H1 (cell line): ENCODE measurements around the gene NRXN3. TPM values are rescaled to one million over a fixed set of nuclear protein-coding genes. Genes with fewer than 3 reads are reported as not detected.

Source experiments
- TCF12 ChIP-seq: IDR thresholded peaks from 2 replicates; pipeline ENCODE4 v1.6.1; 2011; ENCODE audit warnings: low read depth, mild to moderate bottlenecking, low read length
- TEAD4 ChIP-seq: IDR thresholded peaks from 2 replicates; pipeline ENCODE4 v1.6.1; 2012; ENCODE audit warnings: low read depth, low read length, inconsistent platforms, mixed read lengths
- polyA plus RNA-seq, 7 experiments: library from polyadenylated mRNA; depleted of rRNA in 3 of 7; stranded (reverse) in 5 of 7; unstranded in 2 of 7; fragments of >200 nt in 5 of 7; fragments of 200-250 nt in 2 of 7; gene quantifications; 1 replicate in 5 of 7; 2 replicates in 1 of 7; 4 replicates in 1 of 7; pipeline versions ENCODE4 v1.2.1 to v1.2.3, GENCODE V29; 2011 to 2013; ENCODE audit warnings: missing spikeins in 2 of 7, mixed read lengths in 2 of 7
- total RNA-seq: library from RNA; stranded (reverse); fragmentation: NEBNext Ultra II Directional; extraction: Animal tissue kit (Norgen Biotek cat#: 25700); gene quantifications from 2 replicates; pipeline ENCODE4 v1.2.1, GENCODE V29; 2021

Gene NRXN3
- total and polyA plus RNA-seq, 2 of the 8 experiments (the other 6 are each of a cell fraction or from before 2014, with no cell fraction given) = 2.6 to 4.1 TPM

DNA sequence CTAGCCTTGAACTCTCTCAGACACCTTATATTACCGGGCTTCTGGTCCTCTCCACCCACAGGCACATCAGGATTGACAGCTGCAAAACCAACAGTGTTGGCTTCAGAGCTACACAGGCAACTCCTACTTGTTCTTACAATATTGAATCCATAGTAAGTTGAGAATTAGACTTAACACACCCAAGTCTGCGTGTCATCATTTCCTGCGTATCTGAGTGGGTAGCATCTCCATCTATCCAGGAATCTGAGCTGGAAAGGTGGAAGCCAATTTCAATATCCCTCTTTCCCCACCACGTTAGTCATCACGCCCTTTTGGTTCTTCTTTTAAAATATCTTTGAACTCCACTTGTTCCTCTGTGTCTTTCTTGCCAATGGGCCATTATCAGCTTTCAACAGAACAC, 37.2 kb downstream of the NRXN3 start (continued):
- TF ChIP-seq TCF12 = no peak
- TF ChIP-seq TEAD4 = no peak
